KBM-7 (cell line): ENCODE results near the gene LMOD1.
A peak's percentile ranks its signal among the peaks of the same experiment; 100 is the strongest.

ENCODE experiments used
- DNase-seq: peaks from one replicate; pipeline ENCODE4 v3.0.0-alpha.2; 2015
- in situ Hi-C: fragments of 300-500 bp; cut with MboI; formaldehyde crosslinking; loops from 2 replicates; pipeline ENCODE4 v1.14.3; 2020; ENCODE audit warnings: low sequenced_read_pairs, low pct_unique_long_range_greater_than_20kb, mixed read lengths

The LMOD1 gene

DNA sequence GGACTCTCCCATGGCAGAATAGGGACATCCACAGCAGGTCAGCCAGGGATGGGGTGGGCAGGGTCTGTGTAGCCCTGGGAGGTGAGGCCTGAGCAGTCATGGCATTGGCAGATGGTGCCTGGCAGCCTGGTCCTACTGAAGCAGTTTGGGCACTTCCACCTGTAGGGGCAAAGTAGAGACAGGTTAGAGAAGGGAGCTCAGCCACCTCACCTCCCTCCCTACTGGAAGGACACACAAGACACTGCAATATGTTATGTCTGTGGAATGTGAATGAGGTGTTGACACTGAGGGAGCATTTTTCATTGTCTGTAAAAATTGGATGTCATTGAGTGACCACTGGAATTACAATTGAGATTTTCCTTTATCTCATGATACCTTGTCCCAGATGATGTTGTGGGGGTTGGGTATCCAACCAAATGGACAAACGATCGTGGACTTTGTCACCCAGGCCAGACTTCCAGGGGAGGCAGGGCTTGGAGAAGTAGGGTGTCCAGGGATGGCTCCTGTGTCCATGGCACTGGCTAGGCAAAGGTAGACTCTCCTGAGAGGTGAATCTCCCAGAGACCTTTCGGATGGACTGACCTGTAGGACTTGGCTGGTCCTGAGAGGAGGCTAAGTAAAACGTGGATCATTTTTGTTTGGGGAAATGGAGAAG is 48.0 kb downstream of the LMOD1 start:
- in situ Hi-C loops: loop anchor here (25.0 kb wide), 1 partner anchor 214 kb away; the partner anchor contains the start of gene GPR37L1
- no peak for DNase-seq

DNA sequence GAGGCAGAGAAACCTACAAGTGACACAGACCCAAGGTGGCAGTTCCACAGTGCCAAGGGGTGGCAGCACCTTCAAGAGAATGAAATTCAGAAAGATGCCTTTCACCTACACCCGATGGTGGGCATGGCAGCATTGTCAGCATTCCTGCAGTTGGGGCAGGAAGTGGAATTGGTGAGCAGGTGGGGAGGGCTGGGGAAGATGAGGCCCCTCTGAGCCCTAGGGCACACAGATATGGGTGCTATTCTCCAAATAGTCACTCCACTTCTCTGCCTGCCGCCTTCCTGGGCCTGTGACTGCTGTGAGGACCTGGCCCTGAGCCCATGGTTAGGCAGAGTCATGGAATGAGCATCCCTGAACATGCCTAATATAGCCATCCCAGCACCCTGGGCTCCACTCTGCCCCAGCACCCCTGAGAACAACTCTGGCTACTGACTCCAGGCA is 49.4 kb downstream of the LMOD1 start:
- in situ Hi-C loops: loop anchor here (25.0 kb wide), 1 partner anchor 215 kb away; the partner anchor contains the start of gene GPR37L1
- DNase-seq: no peak

DNA sequence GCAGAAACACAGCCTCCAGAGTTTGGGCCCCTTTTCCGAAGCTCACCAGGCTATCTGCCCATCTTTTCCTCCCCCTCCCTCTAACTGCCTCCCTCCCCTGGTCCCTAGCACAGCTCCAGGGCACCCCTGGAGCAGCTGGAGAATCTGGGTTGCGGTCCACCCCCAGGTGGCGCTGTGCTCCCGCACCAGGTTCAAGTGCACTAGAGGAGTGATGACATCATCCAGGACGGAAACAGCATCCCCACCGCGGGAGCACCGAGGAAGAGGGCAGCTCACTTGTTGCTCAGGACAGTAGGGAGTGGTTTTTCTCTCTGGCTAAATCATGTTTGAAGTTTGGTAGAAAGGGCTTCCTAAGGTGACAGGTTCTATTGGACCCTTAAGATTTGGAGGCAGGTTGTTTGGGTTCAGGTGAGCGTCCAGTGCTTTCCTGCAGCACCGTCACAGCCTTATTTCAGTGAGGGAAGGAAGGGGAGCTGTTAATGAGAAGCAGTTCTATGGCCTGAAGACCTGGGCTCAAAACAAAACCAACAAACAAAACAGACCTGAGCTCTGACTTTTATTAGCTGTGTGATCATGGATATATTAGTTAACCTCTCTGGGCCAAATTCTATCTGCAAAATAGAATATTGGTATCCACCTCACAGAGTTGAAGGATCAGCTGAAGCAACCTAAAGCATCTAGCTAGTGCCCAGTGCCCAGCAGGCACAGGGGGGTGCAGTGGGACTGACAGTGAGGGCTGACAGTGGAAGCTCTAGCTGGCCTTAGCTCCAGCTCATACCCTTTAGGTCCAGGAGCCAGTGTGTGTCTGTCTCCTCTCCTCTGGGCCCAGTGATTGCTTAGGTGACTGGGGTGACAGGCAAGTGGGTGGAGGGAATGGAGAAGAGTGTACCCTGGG is 50.2 kb downstream of the LMOD1 start:
- peak; percentile 87 for DNase-seq
- in situ Hi-C loops: loop anchor here (25.0 kb wide), 1 partner anchor 216 kb away; the partner anchor contains the start of gene GPR37L1

- in situ Hi-C loops: loop anchor here (25.0 kb wide), 1 partner anchor 217 kb away; the partner anchor contains the start of gene GPR37L1
- DNase-seq: no peak
These were observed 51.2 kb downstream of the LMOD1 start for GRCh38 chr1:201895120-201895665.

DNA sequence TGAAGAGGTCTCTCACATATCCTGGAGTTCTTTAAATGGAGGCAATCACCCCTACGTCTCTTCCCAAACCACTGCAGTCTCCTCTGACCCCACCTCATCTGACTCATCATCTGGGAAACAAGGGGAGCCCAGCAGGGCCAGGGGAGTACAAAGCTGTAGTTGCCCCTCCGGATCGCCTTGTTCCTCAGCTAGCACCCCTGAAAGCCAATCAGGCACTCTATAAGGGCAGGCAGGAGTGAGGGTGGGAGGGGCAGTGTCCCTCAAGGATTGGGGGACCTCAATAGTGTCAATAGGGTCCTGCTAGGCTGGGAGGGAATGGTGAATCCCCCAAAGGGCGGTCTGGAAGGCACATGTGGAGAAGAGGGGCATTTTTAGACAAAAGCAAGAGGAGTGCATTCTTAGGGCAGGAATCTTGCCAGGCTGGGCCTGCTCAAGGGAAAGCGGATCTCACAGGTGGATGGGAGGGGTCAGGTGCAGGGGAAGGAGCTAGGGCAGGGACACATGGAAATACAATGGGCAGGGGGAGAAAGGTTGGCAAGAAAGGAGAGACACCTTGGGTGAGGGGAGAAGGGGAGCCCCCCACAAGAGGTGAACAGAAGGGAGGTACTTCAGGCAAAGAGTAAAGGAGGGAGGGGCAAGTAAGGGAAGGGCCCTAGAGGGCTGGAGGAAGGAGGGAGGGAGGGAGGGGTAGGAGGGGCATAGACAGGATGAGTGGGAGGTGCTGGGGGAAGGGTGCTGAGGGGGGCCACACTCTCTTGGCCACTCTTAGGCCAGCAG is 51.8 kb downstream of the LMOD1 start:
- in situ Hi-C loops: loop anchor here (25.0 kb wide), 1 partner anchor 218 kb away; the partner anchor contains the start of gene GPR37L1
- DNase-seq: no peak

- no peak for DNase-seq
- in situ Hi-C loops: loop anchor here (25.0 kb wide), 1 partner anchor 219 kb away; the partner anchor contains the start of gene GPR37L1
These were observed 52.9 kb downstream of the LMOD1 start for GRCh38 chr1:201893431-201893830.

- in situ Hi-C loops: loop anchor here (25.0 kb wide), 1 partner anchor 220 kb away; the partner anchor contains the start of gene GPR37L1
- DNase-seq: no peak
These were observed 54.1 kb downstream of the LMOD1 start for GRCh38 chr1:201892211-201892610.

- in situ Hi-C loops: loop anchor here (25.0 kb wide), 1 partner anchor 221 kb away; the partner anchor contains the start of gene GPR37L1
- DNase-seq: no peak
These were observed 54.8 kb downstream of the LMOD1 start for GRCh38 chr1:201891451-201892045.

DNA sequence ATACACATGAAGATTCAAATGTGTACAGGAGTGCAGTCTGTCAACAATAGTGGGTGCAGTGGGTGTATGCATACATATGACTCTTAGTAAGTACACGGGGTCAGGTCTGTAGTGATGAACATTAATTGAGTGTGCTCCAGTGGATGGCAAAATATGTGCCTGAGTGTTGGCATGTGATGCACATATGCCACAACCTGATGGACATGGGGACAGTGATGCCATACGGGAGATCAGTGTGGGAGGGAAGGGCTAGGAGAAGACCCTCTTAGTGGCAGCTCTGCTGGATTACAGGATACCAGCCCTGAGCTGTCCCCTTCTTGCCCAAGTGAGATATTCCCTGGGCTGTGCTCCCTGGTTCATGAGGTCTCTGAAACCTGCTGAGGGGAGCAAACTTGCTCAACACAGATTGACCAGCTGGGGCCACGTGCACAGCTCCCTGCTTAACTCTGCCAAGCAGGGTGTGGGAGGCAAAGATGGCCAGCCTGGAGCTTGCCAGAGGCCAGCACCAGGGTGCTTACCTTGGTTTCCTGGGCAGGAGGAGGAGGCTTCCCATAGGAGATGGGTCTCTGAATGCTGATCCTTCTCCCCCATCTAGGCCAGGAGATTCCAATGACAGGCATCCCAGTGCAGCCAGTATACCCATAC is 55.4 kb downstream of the LMOD1 start:
- in situ Hi-C loops: loop anchor here (25.0 kb wide), 1 partner anchor 221 kb away; the partner anchor contains the start of gene GPR37L1
- DNase-seq: no peak

GRCh38 chr1:201890223-201890622 is 56.1 kb downstream of the LMOD1 start:
- in situ Hi-C loops: loop anchor here (25.0 kb wide), 1 partner anchor 222 kb away; the partner anchor contains the start of gene GPR37L1
- no peak for DNase-seq

DNA sequence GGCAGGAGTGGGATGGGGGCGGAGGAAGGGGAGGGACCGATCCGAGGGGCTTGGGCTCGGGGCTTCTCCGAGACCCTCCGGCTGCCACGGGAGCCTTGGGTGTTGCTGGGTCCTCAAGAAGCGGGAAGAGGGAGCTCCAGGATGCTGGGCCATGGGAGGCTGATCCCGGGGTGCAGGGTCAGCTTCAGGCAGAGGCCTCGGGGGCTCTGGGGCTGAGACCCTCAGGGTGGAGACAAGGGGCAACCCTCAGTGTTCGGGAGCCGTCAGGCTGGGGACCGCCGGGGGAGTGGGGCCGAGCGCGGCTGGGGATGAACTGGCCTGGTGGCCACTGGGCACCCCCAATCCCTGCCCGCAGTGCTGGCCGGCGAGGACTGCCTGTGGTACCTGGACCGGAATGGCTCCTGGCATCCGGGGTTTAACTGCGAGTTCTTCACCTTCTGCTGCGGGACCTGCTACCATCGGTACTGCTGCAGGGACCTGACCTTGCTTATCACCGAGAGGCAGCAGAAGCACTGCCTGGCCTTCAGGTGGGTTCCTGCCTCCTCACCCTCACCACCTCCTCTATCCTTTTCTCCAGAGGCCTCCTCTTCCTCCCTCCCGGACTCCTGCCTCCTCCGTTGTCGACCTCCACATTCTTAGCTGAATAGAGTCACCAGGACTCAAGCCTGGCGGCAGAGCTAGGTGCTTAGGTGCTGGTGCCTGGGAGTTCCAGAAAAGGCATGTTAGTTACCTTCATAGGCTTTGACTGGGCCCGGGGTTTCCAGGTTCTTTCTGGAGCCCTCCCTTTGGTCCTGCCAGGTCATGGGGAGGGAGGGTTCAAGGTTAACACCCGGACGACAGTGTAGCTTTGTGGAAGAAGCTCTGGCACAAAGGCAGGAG is 57.0 kb downstream of the LMOD1 start:
- DNase-seq: no peak
- in situ Hi-C loops: loop anchor here (25.0 kb wide), 1 partner anchor 223 kb away; the partner anchor contains the start of gene GPR37L1

- in situ Hi-C loops: loop anchor here (25.0 kb wide), 1 partner anchor 224 kb away; the partner anchor contains the start of gene GPR37L1
- DNase-seq: no peak
These were observed 57.9 kb downstream of the LMOD1 start, which contains the start of gene SHISA4 for GRCh38 chr1:201888282-201889089. SHISA4 (plus strand) TSS chr1:201888898; CDS start chr1:201888995, 97 bp downstream.

DNA sequence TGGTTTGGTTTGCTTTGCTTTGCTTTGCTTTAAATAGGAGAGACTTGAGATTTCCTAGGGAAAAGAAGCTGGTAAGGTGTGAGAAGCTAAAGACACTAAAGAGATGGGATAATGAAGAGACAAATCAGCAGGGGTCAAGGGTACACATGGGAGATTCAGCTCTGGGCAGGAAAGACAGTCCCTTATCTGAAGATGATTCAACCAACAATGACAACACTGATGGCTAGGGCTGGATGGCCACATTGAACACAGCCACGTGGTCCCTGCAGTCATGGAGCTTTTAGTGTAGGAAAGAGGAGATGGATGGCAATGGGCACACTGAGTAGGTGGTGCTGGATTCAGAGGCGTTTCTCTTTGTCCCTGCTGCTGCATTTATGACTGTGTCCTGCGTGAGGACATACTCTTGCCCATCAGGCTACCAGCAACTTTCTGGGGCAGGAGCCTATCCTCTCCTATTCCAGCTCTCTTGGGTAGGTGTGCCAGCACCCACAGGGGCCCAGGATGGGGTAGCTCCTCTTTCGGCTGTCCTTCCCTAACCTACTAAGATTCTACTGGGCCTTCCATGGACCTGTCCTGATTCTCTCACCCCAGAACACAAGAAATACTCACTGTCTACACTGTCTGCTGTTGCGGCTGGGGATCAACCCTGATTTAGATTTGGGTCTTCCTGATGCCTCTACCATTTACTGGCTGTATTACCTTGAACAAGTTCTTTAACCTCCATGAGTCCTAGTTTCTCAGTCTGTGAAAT is 59.1 kb downstream of the LMOD1 start:
- in situ Hi-C loops: loop anchor here (25.0 kb wide), 1 partner anchor 225 kb away; the partner anchor contains the start of gene GPR37L1
- DNase-seq: no peak

DNA sequence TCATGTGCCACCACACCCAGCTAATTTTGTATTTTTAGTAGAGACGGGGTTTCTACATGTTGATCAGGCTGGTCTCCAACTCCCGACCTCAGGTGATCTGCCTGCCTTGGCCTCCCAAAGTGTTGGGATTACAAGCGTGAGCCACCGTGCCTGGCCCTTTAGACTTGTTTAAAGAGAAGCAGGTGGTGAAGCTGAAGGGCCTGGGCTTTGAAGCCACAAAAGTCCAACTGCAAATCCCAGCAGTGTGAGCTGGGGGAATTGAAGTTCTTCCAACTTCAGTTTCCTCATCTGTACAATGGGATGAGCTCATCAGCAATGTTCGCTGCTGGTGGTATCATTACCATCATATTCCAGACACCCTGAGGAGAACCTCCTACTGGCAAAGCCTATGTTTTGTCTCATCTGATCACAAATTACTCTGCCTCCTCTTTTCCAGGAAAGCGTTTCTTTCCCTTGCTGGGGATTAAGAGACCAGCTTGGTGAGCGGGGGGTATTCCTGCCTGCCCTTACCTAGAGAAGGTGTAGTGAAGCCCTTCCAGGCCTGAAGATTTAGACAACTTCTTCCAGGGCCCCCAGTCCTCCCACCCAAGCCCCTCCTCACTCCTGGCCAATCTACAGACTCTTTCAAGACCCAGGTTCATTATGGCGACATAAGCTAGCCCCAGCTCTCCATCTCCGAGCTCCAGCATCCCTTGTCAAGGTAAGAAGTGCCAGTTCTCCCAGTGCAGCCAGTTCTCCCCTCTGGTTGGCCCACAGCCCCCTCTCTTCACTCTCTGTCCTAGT is 60.1 kb downstream of the LMOD1 start:
- no peak for DNase-seq
- in situ Hi-C loops: loop anchor here (25.0 kb wide), 1 partner anchor 226 kb away; the partner anchor contains the start of gene GPR37L1
